MCF 10A (cell line): ENCODE measurements around the gene FUCA1. TPM values are rescaled to one million over a fixed set of nuclear protein-coding genes. Genes with fewer than 3 reads are reported as not detected.

ENCODE experiments used
- BruUV-seq: library from RNA; stranded (reverse); fragments of 400-500 nt; replicated peaks from 2 replicates; lab custom pipeline; 2021; lab: Mats Ljungman, UMichigan
- CTCF ChIA-PET: fragments of 300-600 bp; sonication (Branson Sonifier 250); formaldehyde crosslinking; extraction: SDS; loops from one replicate; lab custom pipeline; 2021; ENCODE audit warnings: antibody characterized with exemption, inconsistent platforms; lab: Yijun Ruan, JAX
- POLR2A ChIA-PET: fragments of 300-600, 350-650 bp; sonication (Branson Sonifier 250); formaldehyde crosslinking; extraction: SDS; loops from one replicate; lab custom pipeline; 2020; ENCODE audit warnings: antibody characterized with exemption, inconsistent platforms; lab: Yijun Ruan, JAX
- DNase-seq: peaks from one replicate; pipeline ENCODE4 v3.0.0-alpha.2; 2018; ENCODE audit not compliant: unreplicated experiment
- H3K27ac Mint-ChIP-seq: one replicate; pipeline ENCODE4 v1.8.0; 2022; ENCODE audit warnings: mild to moderate bottlenecking, low read depth, mixed read lengths; ENCODE audit not compliant: unreplicated experiment
- H3K27me3 Mint-ChIP-seq: one replicate; pipeline ENCODE4 v1.8.0; 2022; ENCODE audit warnings: mixed read lengths; ENCODE audit not compliant: insufficient read depth, unreplicated experiment
- H3K36me3 Mint-ChIP-seq: one replicate; pipeline ENCODE4 v1.8.0; 2022; ENCODE audit warnings: mild to moderate bottlenecking, moderate library complexity, mixed read lengths; ENCODE audit not compliant: insufficient read depth, unreplicated experiment
- H3K4me1 Mint-ChIP-seq: one replicate; pipeline ENCODE4 v1.8.0; 2022; ENCODE audit warnings: mixed read lengths; ENCODE audit not compliant: insufficient read depth, unreplicated experiment
- H3K4me3 Mint-ChIP-seq: one replicate; pipeline ENCODE4 v1.8.0; 2022; ENCODE audit warnings: mild to moderate bottlenecking, moderate library complexity, mixed read lengths; ENCODE audit not compliant: unreplicated experiment
- H3K9me3 Mint-ChIP-seq: one replicate; pipeline ENCODE4 v1.8.0; 2022; ENCODE audit warnings: mixed read lengths; ENCODE audit not compliant: unreplicated experiment
- intact Hi-C: fragments of 100-400 bp; cut with micrococcal nuclease; formaldehyde crosslinking; loops from 2 replicates; pipeline ENCODE4 v1.14.1; 2022
- total RNA-seq: library from RNA; stranded (reverse); gene quantifications from 2 replicates; pipeline ENCODE4 v1.2.3, GENCODE V29; 2022
- TF ChIP-seq, protein P1 (sequence below): fragments of 200-600 bp; IDR thresholded peaks from one replicate; pipeline ENCODE4 v1.8.0; 2022; ENCODE audit warnings: antibody characterized with exemption, mild to moderate bottlenecking; ENCODE audit not compliant: unreplicated experiment

Gene FUCA1
- total RNA-seq, 1 experiment from 2014 or later = 7.9 TPM

DNA sequence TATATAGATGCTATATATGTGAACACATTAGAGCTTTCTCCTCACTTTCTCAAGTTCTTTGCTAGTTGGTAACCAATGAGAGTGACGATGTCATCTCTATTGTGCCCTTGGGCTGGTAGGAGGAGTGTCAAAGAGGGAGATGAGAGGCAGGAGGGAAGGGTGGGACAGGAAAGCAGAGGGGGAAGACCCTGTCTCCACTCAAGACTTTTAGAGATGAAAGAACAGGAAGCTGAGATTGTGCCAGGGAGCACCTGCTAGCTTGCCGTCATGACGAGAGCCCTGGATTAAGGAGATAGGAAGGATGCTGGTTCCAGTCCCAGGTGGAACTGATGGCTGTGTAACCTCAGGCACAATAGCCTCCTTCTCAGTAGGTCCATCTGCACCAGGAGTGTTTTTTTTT lies 28.4 kb upstream of the FUCA1 start:
- Mint-ChIP-seq H3K4me1 (peaks cover 6% of the 10 kb centered on the region), H3K27me3 (peaks cover 20% of the 10 kb centered on the region), H3K36me3 (no peaks in the 10 kb centered on the region), H3K4me3 (no peak overlapping the region), H3K27ac (no peak overlapping the region), H3K9me3 (no peaks in the 10 kb centered on the region)
- TF ChIP-seq, protein P1, sequence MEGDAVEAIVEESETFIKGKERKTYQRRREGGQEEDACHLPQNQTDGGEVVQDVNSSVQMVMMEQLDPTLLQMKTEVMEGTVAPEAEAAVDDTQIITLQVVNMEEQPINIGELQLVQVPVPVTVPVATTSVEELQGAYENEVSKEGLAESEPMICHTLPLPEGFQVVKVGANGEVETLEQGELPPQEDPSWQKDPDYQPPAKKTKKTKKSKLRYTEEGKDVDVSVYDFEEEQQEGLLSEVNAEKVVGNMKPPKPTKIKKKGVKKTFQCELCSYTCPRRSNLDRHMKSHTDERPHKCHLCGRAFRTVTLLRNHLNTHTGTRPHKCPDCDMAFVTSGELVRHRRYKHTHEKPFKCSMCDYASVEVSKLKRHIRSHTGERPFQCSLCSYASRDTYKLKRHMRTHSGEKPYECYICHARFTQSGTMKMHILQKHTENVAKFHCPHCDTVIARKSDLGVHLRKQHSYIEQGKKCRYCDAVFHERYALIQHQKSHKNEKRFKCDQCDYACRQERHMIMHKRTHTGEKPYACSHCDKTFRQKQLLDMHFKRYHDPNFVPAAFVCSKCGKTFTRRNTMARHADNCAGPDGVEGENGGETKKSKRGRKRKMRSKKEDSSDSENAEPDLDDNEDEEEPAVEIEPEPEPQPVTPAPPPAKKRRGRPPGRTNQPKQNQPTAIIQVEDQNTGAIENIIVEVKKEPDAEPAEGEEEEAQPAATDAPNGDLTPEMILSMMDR = no peak
- intact Hi-C loops = no loop called here
- DNase-seq = no peak
- POLR2A ChIA-PET = interaction anchor here (0.6 to 1.5 kb wide), 5 partner anchors 10 to 151 kb away, joined by 3 to 8 read pairs (median 3); partner anchors contain the start of gene PNRC2
- CTCF ChIA-PET = interaction anchor here (0.6 to 1.8 kb wide), 6 partner anchors 20 to 1077 kb away, joined by 3 to 8 read pairs (median 4); no protein-coding TSS in a partner anchor
- BruUV-seq = no TSS peak

DNA sequence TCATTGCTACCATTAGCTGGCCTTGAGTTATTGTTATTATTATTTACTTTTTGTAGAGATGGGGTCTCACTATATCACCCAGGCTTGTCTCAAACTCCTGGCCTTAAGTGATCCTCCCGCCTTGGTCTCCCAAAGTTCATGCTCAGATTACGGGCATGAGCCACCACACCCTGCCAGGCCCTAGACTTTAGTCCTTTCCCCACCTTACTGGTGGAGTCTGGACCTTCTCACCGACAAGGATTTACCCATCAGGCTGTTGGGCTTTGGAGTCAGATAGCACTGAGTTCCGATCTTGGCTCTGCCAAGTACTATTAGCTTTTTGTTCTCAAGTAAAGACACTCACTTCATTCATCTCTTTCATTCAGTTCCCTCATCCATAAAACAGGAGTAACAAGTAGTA lies 27.9 kb upstream of the FUCA1 start:
- POLR2A ChIA-PET = interaction anchor here (0.6 to 1.1 kb wide), 4 partner anchors 10 to 528 kb away, joined by 3 read pairs; partner anchors contain the start of gene RPL11
- BruUV-seq = no TSS peak
- Mint-ChIP-seq H3K36me3 (no peaks in the 10 kb centered on the region), H3K27ac (no peak overlapping the region), H3K4me1 (peaks cover 6% of the 10 kb centered on the region), H3K9me3 (no peaks in the 10 kb centered on the region), H3K27me3 (peaks cover 15% of the 10 kb centered on the region), H3K4me3 (no peak overlapping the region)
- CTCF ChIA-PET = interaction anchor here (0.5 to 1.8 kb wide), 6 partner anchors 21 to 1076 kb away, joined by 3 to 8 read pairs (median 4); no protein-coding TSS in a partner anchor
- TF ChIP-seq, protein P1 = no peak
- no peak for DNase-seq
- intact Hi-C loops = no loop called here

DNA sequence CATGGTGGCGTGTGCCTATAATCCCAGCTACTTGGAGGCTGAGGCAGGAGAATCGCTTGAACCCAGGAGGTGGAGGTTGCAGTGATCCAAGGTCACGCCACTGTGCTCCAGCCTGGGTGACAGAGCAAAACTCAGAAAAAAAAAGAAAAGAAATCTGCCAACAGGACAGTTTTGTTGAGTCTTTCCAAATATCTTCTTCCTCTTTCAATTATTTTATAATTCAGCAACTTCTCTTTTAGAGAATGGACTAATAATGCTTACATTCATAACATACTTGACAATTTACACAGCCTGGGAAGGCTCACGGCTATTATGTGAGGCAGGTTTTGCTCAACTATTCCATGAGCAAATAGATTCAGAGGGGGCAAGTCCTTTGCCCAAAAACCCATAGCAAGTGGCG lies 27.0 kb upstream of the FUCA1 start:
- Mint-ChIP-seq H3K27ac (no peak overlapping the region), H3K4me1 (peaks cover 6% of the 10 kb centered on the region), H3K4me3 (no peak overlapping the region), H3K27me3 (peaks cover 6% of the 10 kb centered on the region), H3K9me3 (no peaks in the 10 kb centered on the region), H3K36me3 (no peaks in the 10 kb centered on the region)
- BruUV-seq = no TSS peak
- ChIA-PET CTCF (interaction anchor here (0.6 kb wide), 1 partner anchor 431 kb away, joined by 3 read pairs; no protein-coding TSS in a partner anchor), POLR2A (no interaction called here)
- DNase-seq = no peak
- TF ChIP-seq, protein P1 = no peak
- intact Hi-C loops = no loop called here

DNA sequence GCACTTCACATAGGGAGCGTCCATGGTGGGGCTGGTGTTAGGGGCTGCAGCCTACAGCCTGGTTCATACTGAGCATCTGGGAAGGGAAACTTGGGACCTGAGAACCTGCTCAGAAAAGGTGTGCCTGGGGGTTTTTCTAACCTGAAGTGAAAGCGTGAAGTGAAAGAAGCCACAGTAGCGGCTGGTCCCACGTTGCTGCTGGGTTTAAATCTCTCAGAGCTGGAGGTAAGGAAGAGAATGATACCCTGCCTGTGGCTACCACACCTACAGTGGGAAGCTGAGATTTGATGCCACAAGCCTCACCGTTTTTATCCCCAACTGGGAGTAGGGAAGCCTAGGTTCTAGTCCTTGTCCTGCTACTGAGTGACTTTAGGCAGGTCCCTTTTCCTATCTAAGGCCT lies 21.0 kb upstream of the FUCA1 start:
- TF ChIP-seq, protein P1 = no peak
- BruUV-seq = no TSS peak
- POLR2A ChIA-PET = no interaction called here

More for the DNA sequence above, 21.0 kb upstream of the FUCA1 start:
- Mint-ChIP-seq H3K9me3 (no peaks in the 10 kb centered on the region), H3K27me3 (peaks cover 11% of the 10 kb centered on the region), H3K4me3 (no peak overlapping the region), H3K36me3 (peaks cover 4% of the 10 kb centered on the region), H3K4me1 (no peaks in the 10 kb centered on the region), H3K27ac (no peak overlapping the region)
- no peak for DNase-seq
- intact Hi-C loops = no loop called here
- CTCF ChIA-PET = interaction anchor here (1.5 kb wide), 1 partner anchor 79 kb away, joined by 3 read pairs; no protein-coding TSS in a partner anchor
